ENCODE data around the gene BOLL.

BOLL gene

GRCh38 chr2:197804758-197805714 lies 19.9 kb upstream of the BOLL start:
- Histone ChIP-seq H3K79me2 (ENCODE audit: control insufficient read depth, insufficient read depth, low read length, poor library complexity) (no peaks in the 10 kb centered on the region), H2AFZ (ENCODE audit: insufficient read depth, low read length, poor library complexity) (peak overlapping the region; percentile 39), H3K4me1 (ENCODE audit: control insufficient read depth in 1 of 2, insufficient read depth in 2 of 2, low read length in 2 of 2) (peaks cover 3 to 4% of the 10 kb centered on the region in 2 experiments), H2BK5ac (ENCODE audit: low read depth, low read length, poor library complexity) (no peak overlapping the region), H4K12ac (ENCODE audit: low read depth, low read length) (no peak overlapping the region), H3K27ac (ENCODE audit: low read depth, low read length) (no peak overlapping the region), H3K18ac (ENCODE audit: low read length) (no peak overlapping the region), H3K4me3 (ENCODE audit: low read depth, low read length) (peak overlapping the region; percentile 80), H3K4me2 (ENCODE audit: low read length) (peak overlapping the region; percentile 97), H2BK12ac (ENCODE audit: low read length) (no peak overlapping the region), H4K91ac (ENCODE audit: low read depth, low read length) (no peak overlapping the region), H3K9ac (ENCODE audit: low read length) (no peak overlapping the region), H3K23ac (ENCODE audit: low read length) (no peak overlapping the region), H3K9me3 (ENCODE audit: insufficient read depth, low read depth, low read length) (peaks cover 2% of the 10 kb centered on the region), H3K27me3 (ENCODE audit: insufficient read depth, low read length) (peaks cover 16% of the 10 kb centered on the region), H4K8ac (ENCODE audit: low read depth, low read length) (no peak overlapping the region), H3K36me3 (ENCODE audit: control insufficient read depth in 1 of 2, insufficient read depth in 2 of 2, low read length in 2 of 2) (no peaks in the 10 kb centered on the region), H2BK120ac (ENCODE audit: insufficient read depth, low read length, poor library complexity) (no peak overlapping the region), H3K79me1 (ENCODE audit: low read length) (no peaks in the 10 kb centered on the region), H3K4ac (ENCODE audit: low read depth, low read length) (no peak overlapping the region), H2AK5ac (ENCODE audit: low read length) (no peak overlapping the region), H3K14ac (ENCODE audit: low read length) (no peak overlapping the region)
- DNase-seq: peak in 1 of 2 donors; percentile 4
- no CpG with 5 or more reads among the region's 92 CpGs for WGBS (ENCODE audit: extremely low coverage, insufficient coverage, insufficient read length)

- H3K27me3 ChIP-seq (ENCODE audit: insufficient read depth, low read length): peaks cover 16% of the 10 kb centered on the region
- no peak within 1 kb of the TSS for H2BK120ac ChIP-seq (ENCODE audit: insufficient read depth, low read length, poor library complexity)
- DNase-seq: peak; percentile 81
- H3K23ac ChIP-seq (ENCODE audit: low read length): no peak within 1 kb of the TSS
- no peak within 1 kb of the TSS for H4K91ac ChIP-seq (ENCODE audit: low read depth, low read length)
- H2BK5ac ChIP-seq (ENCODE audit: low read depth, low read length, poor library complexity): no peak within 1 kb of the TSS
- H3K4me2 ChIP-seq (ENCODE audit: low read length): peak within 1 kb of the TSS; percentile 97
- no peak within 1 kb of the TSS for H3K9ac ChIP-seq (ENCODE audit: low read length)
- H3K27ac ChIP-seq (ENCODE audit: low read depth, low read length): no peak within 1 kb of the TSS
- no peak within 1 kb of the TSS for H3K18ac ChIP-seq (ENCODE audit: low read length)
- H3K36me3 ChIP-seq (ENCODE audit: control insufficient read depth in 1 of 2, insufficient read depth in 2 of 2, low read length in 2 of 2): no peaks in the 10 kb centered on the region
- no peak within 1 kb of the TSS for H2BK12ac ChIP-seq (ENCODE audit: low read length)
- no peaks in the 10 kb centered on the region for H3K79me1 ChIP-seq (ENCODE audit: low read length)
- no peaks in the 10 kb centered on the region for H3K79me2 ChIP-seq (ENCODE audit: control insufficient read depth, insufficient read depth, low read length, poor library complexity)
- H3K4me3 ChIP-seq (ENCODE audit: low read depth, low read length): peak within 1 kb of the TSS; percentile 80
- H4K8ac ChIP-seq (ENCODE audit: low read depth, low read length): no peak within 1 kb of the TSS
- peaks cover 3 to 4% of the 10 kb centered on the region in 2 experiments for H3K4me1 ChIP-seq (ENCODE audit: control insufficient read depth in 1 of 2, insufficient read depth in 2 of 2, low read length in 2 of 2)
- H4K12ac ChIP-seq (ENCODE audit: low read depth, low read length): no peak within 1 kb of the TSS
- H2AFZ ChIP-seq (ENCODE audit: insufficient read depth, low read length, poor library complexity): peak within 1 kb of the TSS; percentile 39
- peaks cover 2% of the 10 kb centered on the region for H3K9me3 ChIP-seq (ENCODE audit: insufficient read depth, low read depth, low read length)
- no peak within 1 kb of the TSS for H3K4ac ChIP-seq (ENCODE audit: low read depth, low read length)
- no peak within 1 kb of the TSS for H3K14ac ChIP-seq (ENCODE audit: low read length)
- no CpG with 5 or more reads among the region's 50 CpGs for WGBS (ENCODE audit: extremely low coverage, insufficient coverage, insufficient read length)
- H2AK5ac ChIP-seq (ENCODE audit: low read length): no peak within 1 kb of the TSS
These were observed 19.1 kb upstream of the BOLL start, which contains the start of gene PLCL1 for GRCh38 chr2:197804049-197804757. Gene PLCL1 (plus strand): TSS chr2:197804593.

- Histone ChIP-seq H3K9me3 (ENCODE audit: insufficient read depth, low read depth, low read length) (peaks cover 2% of the 10 kb centered on the region), H4K91ac (ENCODE audit: low read depth, low read length) (no peak overlapping the region), H3K36me3 (ENCODE audit: control insufficient read depth in 1 of 2, insufficient read depth in 2 of 2, low read length in 2 of 2) (no peaks in the 10 kb centered on the region), H2BK120ac (ENCODE audit: insufficient read depth, low read length, poor library complexity) (no peak overlapping the region), H4K12ac (ENCODE audit: low read depth, low read length) (no peak overlapping the region), H3K4me2 (ENCODE audit: low read length) (no peak overlapping the region), H3K79me1 (ENCODE audit: low read length) (no peaks in the 10 kb centered on the region), H3K27ac (ENCODE audit: low read depth, low read length) (no peak overlapping the region), H4K8ac (ENCODE audit: low read depth, low read length) (no peak overlapping the region), H3K79me2 (ENCODE audit: control insufficient read depth, insufficient read depth, low read length, poor library complexity) (no peaks in the 10 kb centered on the region), H2BK12ac (ENCODE audit: low read length) (no peak overlapping the region), H3K4me1 (ENCODE audit: control insufficient read depth in 1 of 2, insufficient read depth in 2 of 2, low read length in 2 of 2) (peaks cover 3 to 4% of the 10 kb centered on the region in 2 experiments), H2AK5ac (ENCODE audit: low read length) (no peak overlapping the region), H2AFZ (ENCODE audit: insufficient read depth, low read length, poor library complexity) (no peak overlapping the region), H2BK5ac (ENCODE audit: low read depth, low read length, poor library complexity) (no peak overlapping the region), H3K18ac (ENCODE audit: low read length) (no peak overlapping the region), H3K9ac (ENCODE audit: low read length) (no peak overlapping the region), H3K4me3 (ENCODE audit: low read depth, low read length) (no peak overlapping the region), H3K23ac (ENCODE audit: low read length) (no peak overlapping the region), H3K4ac (ENCODE audit: low read depth, low read length) (no peak overlapping the region), H3K14ac (ENCODE audit: low read length) (no peak overlapping the region), H3K27me3 (ENCODE audit: insufficient read depth, low read length) (peaks cover 16% of the 10 kb centered on the region)
- WGBS (ENCODE audit: extremely low coverage, insufficient coverage, insufficient read length): no CpG with 5 or more reads among the region's 2 CpGs
- DNase-seq: peak; percentile 22 to 70
These were observed 17.9 kb upstream of the BOLL start for GRCh38 chr2:197803033-197803444.

- DNase-seq: no peak
- Histone ChIP-seq H4K8ac (ENCODE audit: low read depth, low read length) (no peak overlapping the region), H3K4ac (ENCODE audit: low read depth, low read length) (no peak overlapping the region), H3K4me3 (ENCODE audit: low read depth, low read length) (no peak overlapping the region), H3K14ac (ENCODE audit: low read length) (no peak overlapping the region), H3K36me3 (ENCODE audit: control insufficient read depth in 1 of 2, insufficient read depth in 2 of 2, low read length in 2 of 2) (no peaks in the 10 kb centered on the region), H3K9ac (ENCODE audit: low read length) (no peak overlapping the region), H4K91ac (ENCODE audit: low read depth, low read length) (no peak overlapping the region), H2BK5ac (ENCODE audit: low read depth, low read length, poor library complexity) (no peak overlapping the region), H2BK120ac (ENCODE audit: insufficient read depth, low read length, poor library complexity) (no peak overlapping the region), H3K18ac (ENCODE audit: low read length) (no peak overlapping the region), H3K4me2 (ENCODE audit: low read length) (no peak overlapping the region), H3K23ac (ENCODE audit: low read length) (no peak overlapping the region), H2BK12ac (ENCODE audit: low read length) (no peak overlapping the region), H3K27me3 (ENCODE audit: insufficient read depth, low read length) (peaks cover 16% of the 10 kb centered on the region), H2AK5ac (ENCODE audit: low read length) (no peak overlapping the region), H2AFZ (ENCODE audit: insufficient read depth, low read length, poor library complexity) (no peak overlapping the region), H3K27ac (ENCODE audit: low read depth, low read length) (no peak overlapping the region), H3K79me2 (ENCODE audit: control insufficient read depth, insufficient read depth, low read length, poor library complexity) (no peaks in the 10 kb centered on the region), H3K79me1 (ENCODE audit: low read length) (no peaks in the 10 kb centered on the region), H3K4me1 (ENCODE audit: control insufficient read depth in 1 of 2, insufficient read depth in 2 of 2, low read length in 2 of 2) (peaks cover 3 to 4% of the 10 kb centered on the region in 2 experiments), H3K9me3 (ENCODE audit: insufficient read depth, low read depth, low read length) (peaks cover 2% of the 10 kb centered on the region), H4K12ac (ENCODE audit: low read depth, low read length) (no peak overlapping the region)
These were observed 15.9 kb upstream of the BOLL start for GRCh38 chr2:197801033-197801432.
